Tongue (tissue), 2 donors: ENCODE data around the gene MSH3. TPM values are rescaled to one million over a fixed set of nuclear protein-coding genes. Genes with fewer than 3 reads are reported as not detected.
"Not testable (repeated sequence)": the region's sequence is repeated elsewhere in the genome, so short reads cannot be mapped to it uniquely, and the experiment has no call there.

Experiments
- DNase-seq: peaks from one replicate; pipeline ENCODE4 v3.0.0-alpha.2; 2015
- total RNA-seq: library from RNA; depleted of rRNA; stranded (reverse); fragments of >200 nt; gene quantifications from one replicate; pipeline ENCODE4 v1.2.3, GENCODE V29; 2014

Gene MSH3
- total RNA-seq, 1 donor from 2014 or later: 22.2 TPM

- DNase-seq: no peak
Observed at GRCh38 chr5:80797428-80798024, 143.1 kb downstream of the MSH3 start.

- no peak for DNase-seq
Observed at GRCh38 chr5:80798166-80798565, 143.7 kb downstream of the MSH3 start.

GRCh38 chr5:80798633-80799032 lies 144.2 kb downstream of the MSH3 start:
- DNase-seq: no peak

- DNase-seq: peak; percentile 7
Observed at GRCh38 chr5:80799041-80799440, 144.6 kb downstream of the MSH3 start.

GRCh38 chr5:80799573-80799972 lies 145.1 kb downstream of the MSH3 start:
- no peak for DNase-seq

GRCh38 chr5:80804332-80804731 lies 149.9 kb downstream of the MSH3 start:
- no peak for DNase-seq

- no peak for DNase-seq
Observed at GRCh38 chr5:80805038-80805437, 150.6 kb downstream of the MSH3 start.

GRCh38 chr5:80806929-80807328 lies 152.5 kb downstream of the MSH3 start:
- no peak for DNase-seq

GRCh38 chr5:80809451-80809850 lies 155.0 kb downstream of the MSH3 start:
- no peak for DNase-seq

GRCh38 chr5:80810425-80810824 lies 156.0 kb downstream of the MSH3 start:
- no peak for DNase-seq

- DNase-seq: no peak
Observed at GRCh38 chr5:80816590-80816989, 162.1 kb downstream of the MSH3 start.

- no peak for DNase-seq
Observed at GRCh38 chr5:80820685-80821084, 166.2 kb downstream of the MSH3 start.

GRCh38 chr5:80822640-80823039 lies 168.2 kb downstream of the MSH3 start:
- no peak for DNase-seq

- DNase-seq: not testable (repeated sequence)
Observed at GRCh38 chr5:80824159-80824558, 169.7 kb downstream of the MSH3 start.

- peak; percentile 51 for DNase-seq
Observed at GRCh38 chr5:80825786-80826460, 171.5 kb downstream of the MSH3 start.

- DNase-seq: no peak
Observed at GRCh38 chr5:80834710-80835109, 180.3 kb downstream of the MSH3 start.

- no peak for DNase-seq
Observed at GRCh38 chr5:80835128-80835527, 180.7 kb downstream of the MSH3 start.

GRCh38 chr5:80837679-80838078 lies 183.2 kb downstream of the MSH3 start:
- DNase-seq: no peak

- not testable (repeated sequence) for DNase-seq
Observed at GRCh38 chr5:80841026-80841797, 186.8 kb downstream of the MSH3 start.

GRCh38 chr5:80846422-80846821 lies 192.0 kb downstream of the MSH3 start:
- DNase-seq: not testable (repeated sequence)

GRCh38 chr5:80850168-80850567 lies 195.7 kb downstream of the MSH3 start:
- DNase-seq: not testable (repeated sequence)

GRCh38 chr5:80852331-80853245 lies 198.1 kb downstream of the MSH3 start:
- no peak for DNase-seq
